Measurements from ENCODE around the gene CDK5.

CDK5 gene

DNA sequence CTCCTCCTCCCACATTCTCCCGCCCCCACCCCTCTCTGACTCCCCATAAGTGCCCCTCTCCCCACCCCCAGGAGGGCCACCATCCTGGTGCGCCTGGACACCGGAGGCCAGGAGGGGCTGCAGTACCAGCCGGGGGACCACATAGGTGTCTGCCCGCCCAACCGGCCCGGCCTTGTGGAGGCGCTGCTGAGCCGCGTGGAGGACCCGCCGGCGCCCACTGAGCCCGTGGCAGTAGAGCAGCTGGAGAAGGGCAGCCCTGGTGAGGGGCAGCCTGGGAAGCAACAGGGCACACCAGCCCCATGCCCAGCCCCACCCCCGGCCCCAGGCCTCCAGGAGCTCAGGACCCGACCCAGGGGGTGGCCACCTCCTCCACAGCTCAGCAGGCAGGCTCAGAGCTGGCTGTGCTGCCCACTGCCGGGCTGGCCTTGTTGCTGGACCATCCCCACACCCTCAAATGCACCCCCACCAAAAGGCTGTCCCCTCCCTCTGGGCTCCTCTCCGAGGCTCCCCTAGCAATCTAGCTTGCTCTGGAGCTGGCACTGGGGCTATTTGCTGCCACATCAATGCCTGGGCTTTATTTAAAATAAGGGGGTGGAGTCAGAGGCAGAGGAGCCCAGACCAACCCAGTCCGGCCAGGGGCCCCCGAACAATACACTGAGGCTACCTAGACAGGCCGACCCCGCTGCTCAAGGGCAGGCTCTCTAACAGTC lies 48.2 kb downstream of the CDK5 start:
- no peak for DNase-seq (ENCODE audit: low spot score)
- H3K9me3 Mint-ChIP-seq, result no peaks in the 10 kb centered on the region
- no peak overlapping the region for H3K27ac Mint-ChIP-seq
- peaks cover 17% of the 10 kb centered on the region for H3K36me3 Mint-ChIP-seq (ENCODE audit: low read depth)
- peak overlapping the region; percentile 83 for H3K4me3 Mint-ChIP-seq
- no peaks in the 10 kb centered on the region for H3K27me3 Mint-ChIP-seq (ENCODE audit: low read depth)
- peaks cover 52% of the 10 kb centered on the region for H3K4me1 Mint-ChIP-seq (ENCODE audit: low read depth)

DNA sequence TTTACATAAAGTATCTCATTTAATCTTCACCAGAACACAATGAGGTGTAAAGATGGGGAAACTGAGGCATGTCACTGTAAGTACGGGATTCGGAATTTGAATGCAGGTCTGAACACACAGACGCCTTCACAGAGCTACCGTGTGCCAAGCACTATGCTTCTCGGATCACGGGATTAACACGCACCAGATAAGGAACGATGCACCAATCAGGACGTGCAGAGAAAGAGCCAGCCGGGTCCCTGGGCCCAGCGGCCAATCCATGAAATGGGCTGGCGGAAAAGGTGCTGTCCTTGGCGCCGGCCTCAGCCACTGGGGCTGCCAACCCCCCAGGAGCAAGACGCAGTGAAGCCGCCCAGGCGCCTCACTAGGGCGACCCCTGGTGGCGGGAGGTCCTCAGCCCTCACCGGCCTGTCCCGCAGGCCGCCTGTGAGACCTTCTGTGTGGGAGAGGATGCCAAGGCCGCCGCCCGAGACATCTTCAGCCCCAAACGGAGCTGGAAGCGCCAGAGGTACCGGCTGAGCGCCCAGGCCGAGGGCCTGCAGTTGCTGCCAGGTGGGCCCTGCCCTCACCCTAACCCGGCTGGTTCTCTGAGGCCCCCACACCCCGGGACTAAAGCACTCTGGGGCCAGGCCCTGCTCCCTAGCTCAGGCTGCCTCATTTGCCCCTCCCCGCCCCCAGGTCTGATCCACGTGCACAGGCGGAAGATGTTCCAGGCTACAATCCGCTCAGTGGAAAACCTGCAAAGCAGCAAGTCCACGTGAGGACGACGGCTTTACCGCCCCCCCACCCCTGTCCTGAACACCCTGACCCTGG lies 49.0 kb downstream of the CDK5 start:
- DNase-seq (ENCODE audit: low spot score), result peak; percentile 75
- Mint-ChIP-seq H3K27ac (peak overlapping the region; percentile 74), H3K4me1 (ENCODE audit: low read depth) (peaks cover 47% of the 10 kb centered on the region)

DNA sequence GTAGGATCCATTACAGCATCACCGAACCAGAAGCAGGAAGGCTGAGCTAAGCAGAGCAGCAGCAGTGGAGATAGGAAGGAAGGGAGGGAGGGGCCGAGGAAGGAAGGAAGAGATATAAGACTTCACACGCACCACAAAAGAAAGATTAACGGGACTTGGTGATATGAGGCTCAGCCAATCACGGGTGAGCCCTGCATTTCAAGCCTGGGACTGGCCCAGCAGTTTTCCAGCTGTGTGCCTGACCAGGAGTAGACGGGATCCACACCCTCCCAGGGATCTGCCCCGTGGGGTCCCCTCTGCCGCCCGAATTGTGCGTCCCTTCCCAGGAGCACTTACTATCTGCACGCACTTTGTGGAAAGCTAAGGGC lies 49.6 kb downstream of the CDK5 start:
- Mint-ChIP-seq H3K4me1 (ENCODE audit: low read depth) (peaks cover 47% of the 10 kb centered on the region), H3K9me3 (no peaks in the 10 kb centered on the region), H3K27me3 (ENCODE audit: low read depth) (no peaks in the 10 kb centered on the region), H3K4me3 (peak overlapping the region; percentile 83), H3K27ac (peak overlapping the region; percentile 74), H3K36me3 (ENCODE audit: low read depth) (peaks cover 13% of the 10 kb centered on the region)
- DNase-seq (ENCODE audit: low spot score), result no peak

More for the DNA sequence above, 49.0 kb downstream of the CDK5 start:
- Mint-ChIP-seq H3K27me3 (ENCODE audit: low read depth) (no peaks in the 10 kb centered on the region), H3K36me3 (ENCODE audit: low read depth) (peaks cover 13% of the 10 kb centered on the region), H3K9me3 (no peaks in the 10 kb centered on the region), H3K4me3 (peak overlapping the region; percentile 83)

DNA sequence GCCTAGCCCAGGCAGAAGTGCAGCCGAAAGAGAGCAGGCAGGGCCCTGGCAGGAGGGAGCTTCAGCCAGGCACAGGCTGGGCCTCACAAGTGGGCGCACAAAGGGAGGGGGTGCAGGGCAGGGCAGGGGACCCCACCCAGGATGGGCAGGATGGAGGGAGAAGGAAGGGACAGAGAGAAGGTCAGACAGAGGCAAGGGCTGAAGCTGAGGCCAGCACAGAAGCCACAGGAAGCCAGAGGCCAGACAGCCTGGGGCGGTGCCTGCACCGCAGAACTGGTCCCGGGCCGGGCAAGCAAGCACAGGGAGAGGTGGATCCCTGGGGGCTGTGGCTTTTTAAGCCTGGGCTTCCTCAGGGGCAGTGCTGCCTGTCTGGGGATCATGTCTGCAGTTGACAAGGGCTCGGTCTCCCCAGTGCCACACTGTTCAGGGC lies 50.2 kb downstream of the CDK5 start:
- DNase-seq (ENCODE audit: low spot score), result no peak
- Mint-ChIP-seq H3K27ac (peak overlapping the region; percentile 74), H3K9me3 (no peaks in the 10 kb centered on the region), H3K4me1 (ENCODE audit: low read depth) (peaks cover 43% of the 10 kb centered on the region), H3K27me3 (ENCODE audit: low read depth) (no peaks in the 10 kb centered on the region), H3K36me3 (ENCODE audit: low read depth) (peaks cover 10% of the 10 kb centered on the region), H3K4me3 (peak overlapping the region; percentile 83)

DNA sequence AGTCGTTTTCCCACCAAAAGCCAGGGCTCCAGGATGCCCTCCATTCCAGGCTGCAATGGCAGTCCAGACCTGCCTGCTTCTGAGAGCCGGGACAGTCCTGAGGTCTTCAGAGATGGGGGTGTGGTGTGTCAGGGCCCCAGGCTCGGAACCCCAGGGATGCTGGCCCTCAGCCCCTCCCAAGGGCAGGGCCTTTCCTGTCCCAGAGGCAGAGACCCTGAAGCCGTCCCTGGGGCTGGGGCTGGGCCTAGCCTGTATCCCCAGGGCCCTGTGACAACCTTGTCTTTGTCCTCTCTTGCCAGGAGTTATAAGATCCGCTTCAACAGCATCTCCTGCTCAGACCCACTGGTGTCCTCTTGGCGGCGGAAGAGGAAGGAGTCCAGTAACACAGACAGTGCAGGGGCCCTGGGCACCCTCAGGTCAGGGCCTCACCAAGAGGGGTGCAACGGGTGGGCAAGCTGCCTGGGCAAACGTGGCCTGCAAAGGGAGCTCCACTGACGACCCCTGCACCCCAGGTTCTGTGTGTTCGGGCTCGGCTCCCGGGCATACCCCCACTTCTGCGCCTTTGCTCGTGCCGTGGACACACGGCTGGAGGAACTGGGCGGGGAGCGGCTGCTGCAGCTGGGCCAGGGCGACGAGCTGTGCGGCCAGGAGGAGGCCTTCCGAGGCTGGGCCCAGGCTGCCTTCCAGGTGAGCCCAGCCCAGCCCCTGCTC lies 51.0 kb downstream of the CDK5 start:
- Mint-ChIP-seq H3K36me3 (ENCODE audit: low read depth) (peaks cover 4% of the 10 kb centered on the region), H3K4me3 (no peak overlapping the region), H3K9me3 (no peaks in the 10 kb centered on the region), H3K4me1 (ENCODE audit: low read depth) (peaks cover 37% of the 10 kb centered on the region), H3K27ac (peak overlapping the region; percentile 62), H3K27me3 (ENCODE audit: low read depth) (no peaks in the 10 kb centered on the region)
- DNase-seq (ENCODE audit: low spot score), result no peak

DNA sequence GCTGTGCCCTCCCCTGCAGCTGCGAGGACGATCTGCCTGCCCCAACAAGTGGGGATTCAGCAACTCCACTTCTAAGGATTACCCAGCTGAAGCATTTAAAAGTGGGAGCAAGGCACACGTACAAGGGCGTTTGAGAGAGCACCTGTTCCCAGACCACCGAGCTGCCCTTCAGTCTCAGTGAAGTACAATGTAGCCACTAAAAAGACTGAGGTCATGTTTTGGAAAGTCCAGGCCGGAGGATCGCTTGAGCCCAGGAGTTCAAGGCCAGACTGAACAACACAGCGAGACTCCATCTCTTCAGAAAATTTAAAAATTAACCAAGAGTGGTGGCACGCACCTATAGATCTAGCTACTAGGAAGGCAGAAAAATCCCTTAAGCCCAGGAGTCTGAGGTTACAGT lies 52.1 kb downstream of the CDK5 start:
- Mint-ChIP-seq H3K27ac (no peak overlapping the region), H3K4me3 (no peak overlapping the region), H3K27me3 (ENCODE audit: low read depth) (no peaks in the 10 kb centered on the region), H3K36me3 (ENCODE audit: low read depth) (peaks cover 4% of the 10 kb centered on the region), H3K4me1 (ENCODE audit: low read depth) (peaks cover 31% of the 10 kb centered on the region), H3K9me3 (no peaks in the 10 kb centered on the region)
- DNase-seq (ENCODE audit: low spot score), result no peak
